GM18508 (cell line): Measurements from ENCODE around the gene ANKDD1A.

Source experiments
- ATAC-seq: cut with Tn5 transposase; IDR thresholded peaks from one replicate; pipeline ENCODE4 v1.9.1; 2021; ENCODE audit warnings: moderate number of reproducible peaks; ENCODE audit not compliant: insufficient read depth, unreplicated experiment

ANKDD1A gene

DNA sequence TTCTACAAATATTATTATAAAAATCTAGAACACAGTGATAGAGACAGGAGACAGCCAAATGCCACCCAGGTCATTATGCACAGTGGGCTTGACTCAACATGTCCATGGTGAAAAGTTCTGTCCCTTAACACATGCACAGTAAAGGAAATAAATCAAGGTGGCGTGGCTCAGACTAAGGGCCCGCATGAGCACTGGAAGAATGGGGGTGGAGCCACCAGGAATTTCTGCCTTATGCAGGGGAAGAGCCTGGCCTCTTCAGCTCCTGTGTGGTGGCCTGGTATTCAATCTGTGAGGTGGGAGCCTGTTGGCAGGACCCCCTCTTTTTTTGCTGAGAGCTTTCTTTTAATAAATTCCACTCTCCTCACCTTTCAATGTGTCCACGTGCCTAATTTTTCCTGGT, 95.2 kb downstream of the ANKDD1A start:
- ATAC-seq: no peak
